MM.1S (cell line): ENCODE results near the gene NDUFAF8.

Experiments
- DNase-seq: peaks from one replicate; pipeline ENCODE4 v3.0.0-alpha.2; 2015
- H2AFZ ChIP-seq: fragments of 300-600 bp; sonication (generic); 2 replicates; pipeline ENCODE4 v1.6.0; 2016; ENCODE audit warnings: antibody characterized with exemption, low read length
- H3F3A ChIP-seq: fragments of 300-600 bp; sonication (generic); 2 replicates; pipeline ENCODE4 v1.6.1; 2016; ENCODE audit warnings: mild to moderate bottlenecking, antibody characterized with exemption, low read length, moderate library complexity, mixed read lengths; ENCODE audit not compliant: insufficient read depth
- H3K27ac ChIP-seq: fragments of 300-600 bp; sonication (generic); 2 replicates; pipeline ENCODE4 v1.5.1; 2016; ENCODE audit warnings: mild to moderate bottlenecking, low read length
- H3K27me3 ChIP-seq: fragments of 300-600 bp; sonication (generic); replicated peaks from 2 replicates; pipeline ENCODE4 v1.6.0; 2016; ENCODE audit warnings: low read length; ENCODE audit not compliant: insufficient read depth
- H3K36me3 ChIP-seq: fragments of 300-600 bp; sonication (generic); replicated peaks from 2 replicates; pipeline ENCODE4 v1.6.1; 2016; ENCODE audit warnings: mild to moderate bottlenecking, low read length, mixed read lengths; ENCODE audit not compliant: insufficient read depth
- H3K4me1 ChIP-seq: fragments of 300-600 bp; sonication (generic); 2 replicates; pipeline ENCODE4 v1.6.1; 2016; ENCODE audit warnings: low read length, mixed read lengths
- H3K4me2 ChIP-seq: fragments of 300-600 bp; sonication (generic); 2 replicates; pipeline ENCODE4 v1.6.0; 2016; ENCODE audit warnings: low read depth, low read length
- H3K4me3 ChIP-seq: fragments of 300-600 bp; sonication (generic); 2 replicates; pipeline ENCODE4 v1.5.1; 2016; ENCODE audit warnings: low read length, mixed read lengths
- H3K79me2 ChIP-seq: fragments of 300-600 bp; sonication (generic); 2 replicates; pipeline ENCODE4 v1.6.1; 2016; ENCODE audit warnings: mixed run types, low read length, mixed read lengths
- H3K9ac ChIP-seq: fragments of 300-600 bp; sonication (generic); 2 replicates; pipeline ENCODE4 v1.6.1; 2016; ENCODE audit warnings: low read length, mixed read lengths
- H3K9me2 ChIP-seq: fragments of 300-600 bp; sonication (generic); replicated peaks from 2 replicates; pipeline ENCODE4 v1.6.1; 2016; ENCODE audit warnings: mild to moderate bottlenecking, low read length, mixed read lengths; ENCODE audit not compliant: insufficient read depth
- H3K9me3 ChIP-seq: fragments of 300-600 bp; sonication (generic); replicated peaks from 2 replicates; pipeline ENCODE4 v1.6.1; 2016; ENCODE audit warnings: mild to moderate bottlenecking, low read length, mixed read lengths; ENCODE audit not compliant: insufficient read depth
- H4K20me1 ChIP-seq: fragments of 300-600 bp; sonication (generic); 2 replicates; pipeline ENCODE4 v1.6.1; 2016; ENCODE audit warnings: mild to moderate bottlenecking, low read length, moderate library complexity, mixed read lengths; ENCODE audit not compliant: insufficient read depth
- CTCF ChIP-seq: fragments of 300-600 bp; sonication (generic); IDR thresholded peaks from 2 replicates; pipeline ENCODE4 v1.5.1; 2016; ENCODE audit warnings: antibody characterized with exemption, low read length, mixed read lengths
- EZH2 ChIP-seq: fragments of 300-600 bp; sonication (generic); optimal IDR thresholded peaks from 2 replicates; pipeline ENCODE3; 2017; ENCODE audit warnings: low read depth, mild to moderate bottlenecking, antibody characterized with exemption, low read length, mixed read lengths
- EZH2phosphoT487 ChIP-seq: fragments of 300-600 bp; sonication (generic); IDR thresholded peaks from 2 replicates; pipeline ENCODE4 v1.6.1; 2018; ENCODE audit warnings: antibody characterized with exemption, low read length

The NDUFAF8 gene

GRCh38 chr17:81193470-81194224 is 45.5 kb upstream of the NDUFAF8 start:
- Histone ChIP-seq H3K36me3 (no peaks in the 10 kb centered on the region), H3K9me2 (no peaks in the 10 kb centered on the region), H3K4me3 (no peak overlapping the region), H3F3A (no peaks in the 10 kb centered on the region), H3K4me2 (no peak overlapping the region), H3K27ac (no peak overlapping the region), H3K79me2 (no peaks in the 10 kb centered on the region), H3K27me3 (no peaks in the 10 kb centered on the region), H4K20me1 (no peaks in the 10 kb centered on the region), H2AFZ (no peak overlapping the region), H3K4me1 (no peaks in the 10 kb centered on the region), H3K9me3 (no peaks in the 10 kb centered on the region), H3K9ac (no peak overlapping the region)
- DNase-seq, result no peak
- TF ChIP-seq EZH2 (no peak), CTCF (no peak), EZH2phosphoT487 (no peak)

GRCh38 chr17:81194225-81194760 is 44.8 kb upstream of the NDUFAF8 start:
- Histone ChIP-seq H3K36me3 (no peaks in the 10 kb centered on the region), H4K20me1 (no peaks in the 10 kb centered on the region), H3K9ac (no peak overlapping the region), H2AFZ (no peak overlapping the region), H3K4me2 (no peak overlapping the region), H3K9me3 (no peaks in the 10 kb centered on the region), H3K4me3 (no peak overlapping the region), H3K27ac (no peak overlapping the region), H3K27me3 (no peaks in the 10 kb centered on the region), H3F3A (no peaks in the 10 kb centered on the region), H3K4me1 (no peaks in the 10 kb centered on the region), H3K9me2 (no peaks in the 10 kb centered on the region), H3K79me2 (no peaks in the 10 kb centered on the region)
- no peak for TF ChIP-seq CTCF
- no peak for TF ChIP-seq EZH2
- no peak for TF ChIP-seq EZH2phosphoT487
- no peak for DNase-seq

GRCh38 chr17:81194941-81195901 is 43.9 kb upstream of the NDUFAF8 start:
- Histone ChIP-seq H3K4me3 (no peak overlapping the region), H3K36me3 (no peaks in the 10 kb centered on the region), H3K4me2 (no peak overlapping the region), H3K9me3 (no peaks in the 10 kb centered on the region), H3K79me2 (no peaks in the 10 kb centered on the region), H2AFZ (no peak overlapping the region), H3F3A (no peaks in the 10 kb centered on the region), H3K9ac (no peak overlapping the region), H3K4me1 (no peaks in the 10 kb centered on the region), H4K20me1 (no peaks in the 10 kb centered on the region), H3K9me2 (no peaks in the 10 kb centered on the region), H3K27ac (no peak overlapping the region), H3K27me3 (no peaks in the 10 kb centered on the region)
- TF ChIP-seq EZH2phosphoT487, result no peak
- no peak for TF ChIP-seq CTCF
- no peak for TF ChIP-seq EZH2
- DNase-seq, result no peak
